Measurements from ENCODE around the gene ARHGAP15. TPM values are rescaled to one million over a fixed set of nuclear protein-coding genes. Genes with fewer than 3 reads are reported as not detected.

Gene ARHGAP15
- total RNA-seq, 2 experiments from 2014 or later: 71.3 to 72.8 TPM

DNA sequence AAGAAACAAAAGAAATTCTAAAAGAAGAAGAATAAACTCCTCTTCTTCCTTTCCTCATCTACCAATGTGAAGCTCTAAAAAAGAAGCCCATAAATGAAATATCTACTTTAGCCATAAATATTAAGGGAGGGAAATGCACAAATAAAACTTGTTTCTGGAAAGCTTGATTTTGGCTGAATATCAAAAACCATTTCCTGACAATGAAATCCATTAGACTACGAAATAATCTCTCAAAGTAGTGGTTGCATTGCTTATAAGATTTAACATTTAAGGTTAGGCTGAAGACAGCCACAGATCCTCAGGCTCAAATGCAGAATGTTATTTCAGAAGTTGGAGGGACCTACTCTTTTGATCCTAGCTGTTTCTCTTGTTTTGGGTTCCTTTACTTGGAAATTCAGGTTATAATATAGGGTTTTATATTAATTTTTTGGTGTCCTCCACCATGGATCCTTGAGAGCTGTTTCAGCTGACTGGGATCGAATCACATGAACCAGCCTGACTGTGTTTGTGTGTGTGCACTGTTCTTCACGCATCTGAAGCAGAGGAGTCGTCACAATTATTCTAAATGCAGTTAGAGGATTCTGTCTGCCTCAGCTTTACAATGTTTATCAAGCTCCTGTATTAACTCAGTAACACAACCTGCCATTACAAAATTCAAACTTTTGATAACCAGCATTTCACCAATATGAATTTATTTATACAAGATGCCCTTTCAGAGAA is 474.8 kb downstream of the ARHGAP15 start:
- TF ChIP-seq, protein P1, sequence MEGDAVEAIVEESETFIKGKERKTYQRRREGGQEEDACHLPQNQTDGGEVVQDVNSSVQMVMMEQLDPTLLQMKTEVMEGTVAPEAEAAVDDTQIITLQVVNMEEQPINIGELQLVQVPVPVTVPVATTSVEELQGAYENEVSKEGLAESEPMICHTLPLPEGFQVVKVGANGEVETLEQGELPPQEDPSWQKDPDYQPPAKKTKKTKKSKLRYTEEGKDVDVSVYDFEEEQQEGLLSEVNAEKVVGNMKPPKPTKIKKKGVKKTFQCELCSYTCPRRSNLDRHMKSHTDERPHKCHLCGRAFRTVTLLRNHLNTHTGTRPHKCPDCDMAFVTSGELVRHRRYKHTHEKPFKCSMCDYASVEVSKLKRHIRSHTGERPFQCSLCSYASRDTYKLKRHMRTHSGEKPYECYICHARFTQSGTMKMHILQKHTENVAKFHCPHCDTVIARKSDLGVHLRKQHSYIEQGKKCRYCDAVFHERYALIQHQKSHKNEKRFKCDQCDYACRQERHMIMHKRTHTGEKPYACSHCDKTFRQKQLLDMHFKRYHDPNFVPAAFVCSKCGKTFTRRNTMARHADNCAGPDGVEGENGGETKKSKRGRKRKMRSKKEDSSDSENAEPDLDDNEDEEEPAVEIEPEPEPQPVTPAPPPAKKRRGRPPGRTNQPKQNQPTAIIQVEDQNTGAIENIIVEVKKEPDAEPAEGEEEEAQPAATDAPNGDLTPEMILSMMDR (IDR thresholded peaks at IDR 0.05): no peak
- Mint-ChIP-seq H3K27me3 (no peaks in the 10 kb centered on the region), H3K27ac (no peak overlapping the region), H3K4me3 (no peak overlapping the region), H3K9me3 (no peaks in the 10 kb centered on the region), H3K4me1 (ENCODE audit: low read depth) (peaks cover 25% of the 10 kb centered on the region), H3K36me3 (ENCODE audit: low read depth) (peaks cover 10% of the 10 kb centered on the region)
- ATAC-seq (no peak), DNase-seq (no peak)
- intact Hi-C loops (cut with micrococcal nuclease): no loop called here
- ChIA-PET CTCF (interaction anchor here (1.1 to 1.3 kb wide), 2 partner anchors 9 to 11 kb away, joined by 3 read pairs; no protein-coding TSS in a partner anchor), POLR2A (no interaction called here)

DNA sequence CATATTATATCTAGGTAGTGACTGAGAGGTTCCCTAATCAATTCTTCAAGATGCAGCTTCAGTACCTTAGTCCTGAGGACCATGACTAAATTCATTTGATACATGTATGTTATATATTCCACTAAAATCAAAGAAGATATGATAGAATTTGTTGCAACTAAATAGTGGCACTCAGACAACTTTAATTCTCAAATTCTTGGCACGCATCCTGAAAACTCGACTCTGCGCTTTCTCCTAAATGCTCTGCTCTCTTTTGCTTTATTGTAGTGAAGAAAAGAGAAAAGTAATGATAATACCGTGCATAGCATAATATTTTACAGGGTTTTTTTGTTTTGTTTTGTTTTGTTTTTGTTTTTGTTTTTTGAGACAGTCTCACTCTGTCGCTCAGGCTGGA is 475.3 kb downstream of the ARHGAP15 start:
- Mint-ChIP-seq H3K27ac (no peak overlapping the region), H3K4me3 (no peak overlapping the region), H3K36me3 (ENCODE audit: low read depth) (peaks cover 10% of the 10 kb centered on the region), H3K4me1 (ENCODE audit: low read depth) (peaks cover 27% of the 10 kb centered on the region), H3K27me3 (no peaks in the 10 kb centered on the region), H3K9me3 (no peaks in the 10 kb centered on the region)
- DNase-seq (no peak), ATAC-seq (no peak)
- CTCF ChIA-PET: interaction anchor here (1.1 to 1.3 kb wide), 2 partner anchors 10 to 11 kb away, joined by 3 read pairs; no protein-coding TSS in a partner anchor
- POLR2A ChIA-PET: no interaction called here
- intact Hi-C loops (cut with micrococcal nuclease): no loop called here
- TF ChIP-seq, protein P1 (IDR thresholded peaks at IDR 0.05): no peak

DNA sequence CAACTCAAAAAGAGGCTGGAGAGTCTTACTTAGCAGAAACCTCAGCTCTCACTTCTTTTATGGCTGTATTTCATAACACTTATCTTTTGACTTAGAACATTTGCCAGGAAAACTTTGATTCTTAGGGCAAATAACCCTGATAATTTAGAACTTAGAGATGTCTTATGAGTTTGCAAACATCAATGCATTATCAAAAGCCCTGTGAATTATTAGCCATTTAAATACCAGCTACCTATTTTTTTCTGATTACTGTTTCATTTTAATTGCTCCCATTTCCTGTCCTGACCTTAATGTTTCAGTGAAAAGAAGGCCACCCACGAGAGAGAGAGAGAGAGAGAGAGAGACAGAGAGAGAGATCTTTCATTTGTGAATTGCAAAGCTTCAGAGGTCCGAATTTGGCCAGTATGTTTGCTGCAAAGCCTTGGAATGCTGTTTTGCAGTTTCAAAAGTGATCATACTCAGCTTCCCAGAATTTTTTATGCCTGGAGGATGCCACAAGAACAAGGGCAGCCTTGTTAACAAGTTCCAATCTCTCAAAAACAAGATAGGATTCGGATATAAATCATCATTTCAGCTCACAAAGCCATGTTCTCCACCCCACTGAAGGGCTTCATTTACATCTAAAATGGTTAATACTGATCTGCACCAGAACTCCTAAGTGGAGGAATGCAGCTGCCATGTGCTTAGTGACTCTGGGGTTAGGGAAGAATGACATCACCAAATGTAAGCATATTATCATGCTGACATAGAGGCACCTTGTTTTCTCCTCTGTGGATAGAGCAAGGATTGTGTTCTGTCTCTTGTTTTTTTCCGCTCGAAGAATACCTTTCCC is 478.2 kb downstream of the ARHGAP15 start:
- no peak for ATAC-seq
- no peaks in the 10 kb centered on the region for H3K27me3 Mint-ChIP-seq
- peaks cover 5% of the 10 kb centered on the region for H3K36me3 Mint-ChIP-seq (ENCODE audit: low read depth)
- no peak overlapping the region for H3K4me3 Mint-ChIP-seq
- peak overlapping the region; percentile 9 for H3K27ac Mint-ChIP-seq
- intact Hi-C loops (cut with micrococcal nuclease): no loop called here
- TF ChIP-seq, protein P1 (IDR thresholded peaks at IDR 0.05): no peak
- CTCF ChIA-PET: no interaction called here
- no peaks in the 10 kb centered on the region for H3K9me3 Mint-ChIP-seq
- DNase-seq: no peak
- peaks cover 36% of the 10 kb centered on the region for H3K4me1 Mint-ChIP-seq (ENCODE audit: low read depth)
- POLR2A ChIA-PET: no interaction called here

DNA sequence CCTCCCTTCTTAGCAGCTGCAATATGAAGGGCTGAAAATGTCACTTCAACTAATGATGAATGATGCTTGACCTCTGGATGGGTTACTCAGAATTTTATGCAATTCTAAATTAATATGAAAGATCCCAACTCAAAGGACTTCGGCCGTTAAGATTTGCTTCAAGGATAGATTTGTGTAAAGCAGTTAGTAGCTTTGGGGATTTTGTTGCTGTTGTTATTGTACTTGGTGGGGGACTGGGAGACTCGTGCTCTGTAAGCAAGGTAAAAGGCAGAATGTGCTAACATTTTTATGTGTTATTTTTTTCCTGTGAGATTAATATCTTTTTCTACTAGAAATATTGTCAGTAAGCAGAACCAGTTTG is 478.8 kb downstream of the ARHGAP15 start:
- peaks cover 35% of the 10 kb centered on the region for H3K4me1 Mint-ChIP-seq (ENCODE audit: low read depth)
- no peak overlapping the region for H3K4me3 Mint-ChIP-seq
- H3K36me3 Mint-ChIP-seq (ENCODE audit: low read depth): peaks cover 5% of the 10 kb centered on the region
- no peaks in the 10 kb centered on the region for H3K27me3 Mint-ChIP-seq
- DNase-seq: no peak
- CTCF ChIA-PET: no interaction called here
- ATAC-seq: no peak
- intact Hi-C loops (cut with micrococcal nuclease): no loop called here
- no peaks in the 10 kb centered on the region for H3K9me3 Mint-ChIP-seq
- no peak overlapping the region for H3K27ac Mint-ChIP-seq
- TF ChIP-seq, protein P1 (IDR thresholded peaks at IDR 0.05): no peak
- POLR2A ChIA-PET: no interaction called here

DNA sequence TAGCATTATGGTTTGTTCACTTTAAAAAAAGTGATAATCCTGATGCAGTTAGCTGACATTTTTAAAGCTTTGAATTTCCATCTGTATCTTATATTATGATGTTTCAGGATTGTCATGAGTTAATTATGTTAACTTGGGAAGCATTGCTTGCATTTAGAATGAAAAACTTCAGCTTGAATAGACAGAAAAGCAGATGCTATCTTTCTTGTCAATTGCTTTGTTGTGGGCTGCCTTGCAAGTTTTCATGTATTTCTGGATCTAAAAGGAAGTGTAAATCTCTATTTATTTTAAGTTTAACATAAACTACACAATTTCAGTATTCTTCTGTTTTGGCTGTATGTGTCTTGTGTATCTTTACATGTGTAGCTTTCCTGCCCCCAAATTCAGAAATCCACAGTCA is 479.5 kb downstream of the ARHGAP15 start:
- peaks cover 10% of the 10 kb centered on the region for H3K36me3 Mint-ChIP-seq (ENCODE audit: low read depth)
- intact Hi-C loops (cut with micrococcal nuclease): no loop called here
- no peaks in the 10 kb centered on the region for H3K9me3 Mint-ChIP-seq
- H3K27ac Mint-ChIP-seq: no peak overlapping the region
- H3K27me3 Mint-ChIP-seq: no peaks in the 10 kb centered on the region
- ChIA-PET CTCF (no interaction called here), POLR2A (no interaction called here)
- TF ChIP-seq, protein P1 (IDR thresholded peaks at IDR 0.05): no peak
- H3K4me1 Mint-ChIP-seq (ENCODE audit: low read depth): peaks cover 38% of the 10 kb centered on the region
- ATAC-seq (no peak), DNase-seq (no peak)
- no peak overlapping the region for H3K4me3 Mint-ChIP-seq
